Anterior cingulate cortex (tissue), 58 donors: Measurements from ENCODE around the gene TM4SF5.

Experiments
- DNase-seq, 58 donors: peaks; one replicate each; lab custom pipeline; 2025; lab: John Stamatoyannopoulos, UW

Gene TM4SF5

GRCh38 chr17:4771519-4772234 is at the start of gene TM4SF5:
TSS of gene TM4SF5 (plus strand) at chr17:4771886. CDS start at chr17:4771923, 37 bp downstream.
- DNase-seq, result no peak

GRCh38 chr17:4722678-4723240 is 48.9 kb upstream of the TM4SF5 start:
- no peak for DNase-seq

- no peak for DNase-seq
These were observed 47.0 kb upstream of the TM4SF5 start for GRCh38 chr17:4724650-4725049.

- no peak for DNase-seq
These were observed 45.9 kb upstream of the TM4SF5 start for GRCh38 chr17:4725646-4726310.

- no peak for DNase-seq
These were observed 43.6 kb upstream of the TM4SF5 start for GRCh38 chr17:4728124-4728523.

GRCh38 chr17:4733073-4733531 is 38.6 kb upstream of the TM4SF5 start:
- DNase-seq, result peak in 6 of 58 donors; percentile 4 to 23 (median 18)

GRCh38 chr17:4734857-4735475 is 36.7 kb upstream of the TM4SF5 start:
- no peak for DNase-seq

- peak in 8 of 58 donors; percentile 5 to 27 (median 16) for DNase-seq
These were observed 35.6 kb upstream of the TM4SF5 start for GRCh38 chr17:4735876-4736651.

GRCh38 chr17:4738136-4739121 is 33.3 kb upstream of the TM4SF5 start:
- DNase-seq, result no peak

- DNase-seq, result peak in 12 of 58 donors; percentile 11 to 65 (median 24)
These were observed 32.3 kb upstream of the TM4SF5 start, which contains the start of the genes CXCL16 and ZMYND15 for GRCh38 chr17:4739122-4740024. TSS of gene CXCL16 (minus strand) at chr17:4739928. CDS start at chr17:4739339, 589 bp downstream. TSS of gene ZMYND15 (plus strand) at chr17:4739833. CDS start at chr17:4740549, 716 bp downstream.

GRCh38 chr17:4740025-4740351 is 31.7 kb upstream of the TM4SF5 start:
- no peak for DNase-seq

- no peak for DNase-seq
These were observed 31.1 kb upstream of the TM4SF5 start for GRCh38 chr17:4740584-4740983.

- DNase-seq, result no peak
These were observed 30.1 kb upstream of the TM4SF5 start for GRCh38 chr17:4741544-4741943.

GRCh38 chr17:4742133-4742532 is 29.6 kb upstream of the TM4SF5 start:
- no peak for DNase-seq

GRCh38 chr17:4742629-4743028 is 29.1 kb upstream of the TM4SF5 start:
- DNase-seq, result no peak

GRCh38 chr17:4743216-4743615 is 28.5 kb upstream of the TM4SF5 start:
- DNase-seq, result no peak

- no peak for DNase-seq
These were observed 27.8 kb upstream of the TM4SF5 start for GRCh38 chr17:4743898-4744297.
